ENCODE results near the gene DPF3.

Gene DPF3

DNA sequence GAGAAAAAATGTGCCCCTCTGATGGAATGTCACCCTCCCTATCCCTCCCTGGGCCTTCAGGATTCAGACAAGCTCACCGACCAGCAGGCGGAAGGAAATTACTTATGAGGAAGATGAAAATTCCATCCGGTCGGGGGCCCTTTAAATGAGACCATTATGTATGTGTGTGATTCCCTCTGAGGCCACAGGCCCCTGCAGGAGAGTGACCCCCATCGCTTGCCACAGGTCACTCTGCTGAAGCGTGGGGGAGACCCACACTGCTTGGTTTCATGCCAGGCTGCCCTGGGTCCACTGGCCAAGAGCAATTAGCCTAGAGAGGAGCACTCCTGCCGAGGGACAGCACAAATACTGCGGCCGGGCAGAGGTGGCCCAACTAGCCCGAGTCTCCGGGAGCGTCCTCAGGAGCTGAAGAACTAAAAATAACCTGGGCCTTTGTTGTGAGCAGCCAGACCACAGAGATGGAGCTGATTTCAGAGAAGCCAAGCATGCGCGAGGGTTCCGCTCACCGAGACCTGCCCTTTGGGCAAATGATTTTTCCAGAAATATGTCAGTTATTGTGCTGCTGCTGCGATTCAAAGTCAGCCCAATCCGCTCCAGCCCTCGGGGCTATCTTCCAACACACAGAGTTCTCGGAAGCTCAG lies 276.4 kb downstream of the DPF3 start:
- H3K4me3 ChIP-seq (replicated peaks; ENCODE audit: low read depth, low read length), result no peak overlapping the region
- DNase-seq (ENCODE audit: extremely low read depth, insufficient read length), result no peak
- H3K27me3 ChIP-seq (replicated peaks; ENCODE audit: control insufficient read depth, insufficient read depth, low read length), result no peaks in the 10 kb centered on the region
- TF ChIP-seq, protein P1, sequence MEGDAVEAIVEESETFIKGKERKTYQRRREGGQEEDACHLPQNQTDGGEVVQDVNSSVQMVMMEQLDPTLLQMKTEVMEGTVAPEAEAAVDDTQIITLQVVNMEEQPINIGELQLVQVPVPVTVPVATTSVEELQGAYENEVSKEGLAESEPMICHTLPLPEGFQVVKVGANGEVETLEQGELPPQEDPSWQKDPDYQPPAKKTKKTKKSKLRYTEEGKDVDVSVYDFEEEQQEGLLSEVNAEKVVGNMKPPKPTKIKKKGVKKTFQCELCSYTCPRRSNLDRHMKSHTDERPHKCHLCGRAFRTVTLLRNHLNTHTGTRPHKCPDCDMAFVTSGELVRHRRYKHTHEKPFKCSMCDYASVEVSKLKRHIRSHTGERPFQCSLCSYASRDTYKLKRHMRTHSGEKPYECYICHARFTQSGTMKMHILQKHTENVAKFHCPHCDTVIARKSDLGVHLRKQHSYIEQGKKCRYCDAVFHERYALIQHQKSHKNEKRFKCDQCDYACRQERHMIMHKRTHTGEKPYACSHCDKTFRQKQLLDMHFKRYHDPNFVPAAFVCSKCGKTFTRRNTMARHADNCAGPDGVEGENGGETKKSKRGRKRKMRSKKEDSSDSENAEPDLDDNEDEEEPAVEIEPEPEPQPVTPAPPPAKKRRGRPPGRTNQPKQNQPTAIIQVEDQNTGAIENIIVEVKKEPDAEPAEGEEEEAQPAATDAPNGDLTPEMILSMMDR (IDR thresholded peaks at IDR 0.05; ENCODE audit: insufficient read depth, low read length, poor library complexity, severe bottlenecking), result no peak
- no peaks in the 10 kb centered on the region for H3K36me3 ChIP-seq (ENCODE audit: control insufficient read depth, insufficient read depth, low read length)

GRCh38 chr14:72616811-72617210 lies 277.1 kb downstream of the DPF3 start:
- Histone ChIP-seq H3K4me3 (replicated peaks; ENCODE audit: low read depth, low read length) (no peak overlapping the region), H3K36me3 (ENCODE audit: control insufficient read depth, insufficient read depth, low read length) (no peaks in the 10 kb centered on the region), H3K27me3 (replicated peaks; ENCODE audit: control insufficient read depth, insufficient read depth, low read length) (no peaks in the 10 kb centered on the region)
- DNase-seq (ENCODE audit: extremely low read depth, insufficient read length), result no peak
- TF ChIP-seq, protein P1 (IDR thresholded peaks at IDR 0.05; ENCODE audit: insufficient read depth, low read length, poor library complexity, severe bottlenecking), result no peak

GRCh38 chr14:72616294-72616693 lies 277.6 kb downstream of the DPF3 start:
- TF ChIP-seq, protein P1 (IDR thresholded peaks at IDR 0.05; ENCODE audit: insufficient read depth, low read length, poor library complexity, severe bottlenecking), result no peak
- Histone ChIP-seq H3K36me3 (ENCODE audit: control insufficient read depth, insufficient read depth, low read length) (no peaks in the 10 kb centered on the region), H3K27me3 (replicated peaks; ENCODE audit: control insufficient read depth, insufficient read depth, low read length) (no peaks in the 10 kb centered on the region), H3K4me3 (replicated peaks; ENCODE audit: low read depth, low read length) (no peak overlapping the region)
- no peak for DNase-seq (ENCODE audit: extremely low read depth, insufficient read length)

GRCh38 chr14:72615451-72616121 lies 278.3 kb downstream of the DPF3 start:
- TF ChIP-seq, protein P1 (IDR thresholded peaks at IDR 0.05; ENCODE audit: insufficient read depth, low read length, poor library complexity, severe bottlenecking), result no peak
- H3K4me3 ChIP-seq (replicated peaks; ENCODE audit: low read depth, low read length), result no peak overlapping the region
- no peaks in the 10 kb centered on the region for H3K27me3 ChIP-seq (replicated peaks; ENCODE audit: control insufficient read depth, insufficient read depth, low read length)
- no peaks in the 10 kb centered on the region for H3K36me3 ChIP-seq (ENCODE audit: control insufficient read depth, insufficient read depth, low read length)
- no peak for DNase-seq (ENCODE audit: extremely low read depth, insufficient read length)

DNA sequence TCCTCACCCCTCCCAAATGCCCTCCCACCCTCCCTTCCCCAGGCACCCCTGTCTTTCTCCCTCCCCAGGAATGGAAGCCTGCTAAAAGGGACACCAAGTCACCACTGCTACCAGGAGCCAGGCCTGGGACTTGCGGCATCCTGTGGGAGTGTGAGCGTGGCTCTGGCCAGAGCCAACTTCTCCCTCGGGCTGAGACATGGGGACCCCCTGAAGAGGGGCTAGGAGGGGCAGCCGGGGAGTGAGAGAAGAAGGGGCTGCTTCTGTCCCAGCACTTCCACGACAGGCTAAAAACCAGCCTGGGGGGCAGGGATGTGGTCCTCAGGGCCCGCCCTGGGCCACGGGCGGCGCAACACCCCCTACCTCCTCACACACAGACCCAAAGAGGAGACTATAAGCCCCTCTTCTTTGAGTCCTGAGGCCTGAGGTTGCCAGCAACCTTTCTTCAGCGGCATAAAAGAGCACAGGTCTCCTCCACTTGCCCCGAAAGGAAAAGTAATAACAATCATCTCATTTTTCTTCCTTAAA lies 278.9 kb downstream of the DPF3 start:
- no peak overlapping the region for H3K4me3 ChIP-seq (replicated peaks; ENCODE audit: low read depth, low read length)
- no peaks in the 10 kb centered on the region for H3K36me3 ChIP-seq (ENCODE audit: control insufficient read depth, insufficient read depth, low read length)
- no peak for DNase-seq (ENCODE audit: extremely low read depth, insufficient read length)
- no peaks in the 10 kb centered on the region for H3K27me3 ChIP-seq (replicated peaks; ENCODE audit: control insufficient read depth, insufficient read depth, low read length)
- TF ChIP-seq, protein P1 (IDR thresholded peaks at IDR 0.05; ENCODE audit: insufficient read depth, low read length, poor library complexity, severe bottlenecking), result no peak
